D341Med (cell line): ENCODE results near the gene POLR3GL.
"Not testable (repeated sequence)": the region's sequence is repeated elsewhere in the genome, so short reads cannot be mapped to it uniquely, and the experiment has no call there.

ENCODE experiments used
- DNase-seq: peaks from one replicate; pipeline ENCODE4 v3.0.0; 2012; ENCODE audit warnings: low spot score

Gene POLR3GL

GRCh38 chr1:146020058-146021049, 55.9 kb downstream of the POLR3GL start:
- no peak for DNase-seq

- DNase-seq: no peak
Measured at GRCh38 chr1:146021050-146021445, 56.6 kb downstream of the POLR3GL start.

- no peak for DNase-seq
Measured at GRCh38 chr1:146021622-146022402, 57.3 kb downstream of the POLR3GL start, which contains the start of gene HJV. TSS of gene HJV (minus strand) at chr1:146021735. CDS start at chr1:146020231, 1,504 bp downstream.

- no peak for DNase-seq
Measured at GRCh38 chr1:146022403-146023127, 58.1 kb downstream of the POLR3GL start.

- DNase-seq: not testable (repeated sequence)
Measured at GRCh38 chr1:146025787-146026495, 61.5 kb downstream of the POLR3GL start.

- DNase-seq: not testable (repeated sequence)
Measured at GRCh38 chr1:146026650-146027049, 62.2 kb downstream of the POLR3GL start.
